ENCODE measurements around the gene PNMA1. TPM values are rescaled to one million over a fixed set of nuclear protein-coding genes. Genes with fewer than 3 reads are reported as not detected.

The PNMA1 gene
- polyA plus RNA-seq, 1 donor from 2014 or later, result 205 TPM

DNA sequence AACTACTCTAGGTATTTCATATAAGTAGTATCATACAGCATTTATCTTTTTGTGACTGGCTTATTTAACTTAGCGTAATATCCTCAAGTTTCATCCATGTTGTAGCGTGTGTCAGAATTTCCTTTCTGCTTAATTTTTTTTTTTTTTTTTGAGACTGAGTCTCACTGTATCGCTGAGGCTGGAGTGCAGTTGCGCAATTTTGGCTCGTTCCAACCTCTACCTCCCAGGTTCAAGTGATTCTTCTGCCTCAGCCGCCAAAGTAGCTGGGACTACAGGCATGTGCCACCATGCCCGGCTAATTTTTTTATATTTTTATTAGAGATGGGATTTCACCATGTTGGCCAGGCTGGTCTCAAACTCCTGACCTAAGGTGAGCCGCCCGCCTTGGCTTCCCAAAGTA, 28.9 kb downstream of the PNMA1 start:
- TF ChIP-seq EP300 (conservative IDR thresholded peaks at IDR 0.05; ENCODE audit: poor library complexity, severe bottlenecking), result no peak
- no peak overlapping the region for H2AFZ ChIP-seq (ENCODE audit: low read depth, low read length)
- no peak overlapping the region for H3K4me3 ChIP-seq (ENCODE audit: low read length)
- H3K79me2 ChIP-seq (replicated peaks; ENCODE audit: insufficient read depth, low read length), result no peaks in the 10 kb centered on the region
- H4K20me1 ChIP-seq (ENCODE audit: insufficient read depth), result no peaks in the 10 kb centered on the region
- no peak overlapping the region for H3K9ac ChIP-seq (ENCODE audit: low read length)
- H3K36me3 ChIP-seq (ENCODE audit: insufficient read depth, low read length), result no peaks in the 10 kb centered on the region
- no peak overlapping the region for H3K27ac ChIP-seq (ENCODE audit: low read length)
- H3K27me3 ChIP-seq (ENCODE audit: insufficient read depth, low read depth, low read length), result no peaks in the 10 kb centered on the region
- H3K4me2 ChIP-seq (ENCODE audit: low read length), result no peak overlapping the region
- no peaks in the 10 kb centered on the region for H3F3A ChIP-seq (ENCODE audit: insufficient read depth, low read length, poor library complexity, severe bottlenecking)
- no peaks in the 10 kb centered on the region for H3K9me2 ChIP-seq (ENCODE audit: insufficient read depth, low read length)
- H3K9me3 ChIP-seq (ENCODE audit: low read length), result no peaks in the 10 kb centered on the region

DNA sequence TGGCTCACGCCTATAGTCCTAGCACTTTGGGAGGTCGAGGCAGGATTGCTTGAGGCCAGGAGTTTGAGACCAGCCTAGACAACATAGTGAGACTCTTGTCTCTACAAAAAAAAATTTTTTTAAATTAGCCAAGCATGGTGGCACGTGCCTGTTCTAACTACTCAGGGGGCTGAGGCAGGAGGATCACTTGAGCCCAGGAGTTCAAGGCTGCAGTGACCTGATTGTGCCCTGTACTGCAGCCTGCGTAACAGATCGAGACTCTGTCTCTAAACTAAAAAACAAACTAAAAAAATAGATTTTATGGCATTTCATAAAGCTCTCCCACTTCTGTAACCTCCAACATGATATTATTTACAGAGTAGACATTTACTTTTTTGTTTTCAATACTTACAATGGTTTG, 29.6 kb downstream of the PNMA1 start:
- no peaks in the 10 kb centered on the region for H3F3A ChIP-seq (ENCODE audit: insufficient read depth, low read length, poor library complexity, severe bottlenecking)
- no peaks in the 10 kb centered on the region for H4K20me1 ChIP-seq (ENCODE audit: insufficient read depth)
- no peaks in the 10 kb centered on the region for H3K9me2 ChIP-seq (ENCODE audit: insufficient read depth, low read length)
- no peak overlapping the region for H3K27ac ChIP-seq (ENCODE audit: low read length)
- H3K36me3 ChIP-seq (ENCODE audit: insufficient read depth, low read length), result no peaks in the 10 kb centered on the region
- H3K9me3 ChIP-seq (ENCODE audit: low read length), result no peaks in the 10 kb centered on the region
- no peak overlapping the region for H3K9ac ChIP-seq (ENCODE audit: low read length)
- no peak overlapping the region for H2AFZ ChIP-seq (ENCODE audit: low read depth, low read length)
- no peaks in the 10 kb centered on the region for H3K79me2 ChIP-seq (replicated peaks; ENCODE audit: insufficient read depth, low read length)
- no peak overlapping the region for H3K4me3 ChIP-seq (ENCODE audit: low read length)
- no peaks in the 10 kb centered on the region for H3K27me3 ChIP-seq (ENCODE audit: insufficient read depth, low read depth, low read length)
- H3K4me2 ChIP-seq (ENCODE audit: low read length), result no peak overlapping the region
- no peak for TF ChIP-seq EP300 (conservative IDR thresholded peaks at IDR 0.05; ENCODE audit: poor library complexity, severe bottlenecking)
- no peak for TF ChIP-seq EZH2 (IDR thresholded peaks at IDR 0.05; ENCODE audit: borderline replicate concordance, insufficient read depth, low read length, poor library complexity, severe bottlenecking)
- no peak for TF ChIP-seq SMC3 (conservative IDR thresholded peaks at IDR 0.05; ENCODE audit: poor library complexity)
- TF ChIP-seq, protein P1, sequence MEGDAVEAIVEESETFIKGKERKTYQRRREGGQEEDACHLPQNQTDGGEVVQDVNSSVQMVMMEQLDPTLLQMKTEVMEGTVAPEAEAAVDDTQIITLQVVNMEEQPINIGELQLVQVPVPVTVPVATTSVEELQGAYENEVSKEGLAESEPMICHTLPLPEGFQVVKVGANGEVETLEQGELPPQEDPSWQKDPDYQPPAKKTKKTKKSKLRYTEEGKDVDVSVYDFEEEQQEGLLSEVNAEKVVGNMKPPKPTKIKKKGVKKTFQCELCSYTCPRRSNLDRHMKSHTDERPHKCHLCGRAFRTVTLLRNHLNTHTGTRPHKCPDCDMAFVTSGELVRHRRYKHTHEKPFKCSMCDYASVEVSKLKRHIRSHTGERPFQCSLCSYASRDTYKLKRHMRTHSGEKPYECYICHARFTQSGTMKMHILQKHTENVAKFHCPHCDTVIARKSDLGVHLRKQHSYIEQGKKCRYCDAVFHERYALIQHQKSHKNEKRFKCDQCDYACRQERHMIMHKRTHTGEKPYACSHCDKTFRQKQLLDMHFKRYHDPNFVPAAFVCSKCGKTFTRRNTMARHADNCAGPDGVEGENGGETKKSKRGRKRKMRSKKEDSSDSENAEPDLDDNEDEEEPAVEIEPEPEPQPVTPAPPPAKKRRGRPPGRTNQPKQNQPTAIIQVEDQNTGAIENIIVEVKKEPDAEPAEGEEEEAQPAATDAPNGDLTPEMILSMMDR (IDR thresholded peaks at IDR 0.05; ENCODE audit: poor library complexity, severe bottlenecking), result no peak
- no peak for TF ChIP-seq RAD21 (conservative IDR thresholded peaks at IDR 0.05)
- TF ChIP-seq TAF1 (IDR thresholded peaks at IDR 0.05; ENCODE audit: low read depth), result no peak
- no peak for TF ChIP-seq POLR2AphosphoS5 (IDR thresholded peaks at IDR 0.05)
- no peak for TF ChIP-seq MXI1 (conservative IDR thresholded peaks at IDR 0.05; ENCODE audit: poor library complexity, severe bottlenecking)
- TF ChIP-seq, protein P2, sequence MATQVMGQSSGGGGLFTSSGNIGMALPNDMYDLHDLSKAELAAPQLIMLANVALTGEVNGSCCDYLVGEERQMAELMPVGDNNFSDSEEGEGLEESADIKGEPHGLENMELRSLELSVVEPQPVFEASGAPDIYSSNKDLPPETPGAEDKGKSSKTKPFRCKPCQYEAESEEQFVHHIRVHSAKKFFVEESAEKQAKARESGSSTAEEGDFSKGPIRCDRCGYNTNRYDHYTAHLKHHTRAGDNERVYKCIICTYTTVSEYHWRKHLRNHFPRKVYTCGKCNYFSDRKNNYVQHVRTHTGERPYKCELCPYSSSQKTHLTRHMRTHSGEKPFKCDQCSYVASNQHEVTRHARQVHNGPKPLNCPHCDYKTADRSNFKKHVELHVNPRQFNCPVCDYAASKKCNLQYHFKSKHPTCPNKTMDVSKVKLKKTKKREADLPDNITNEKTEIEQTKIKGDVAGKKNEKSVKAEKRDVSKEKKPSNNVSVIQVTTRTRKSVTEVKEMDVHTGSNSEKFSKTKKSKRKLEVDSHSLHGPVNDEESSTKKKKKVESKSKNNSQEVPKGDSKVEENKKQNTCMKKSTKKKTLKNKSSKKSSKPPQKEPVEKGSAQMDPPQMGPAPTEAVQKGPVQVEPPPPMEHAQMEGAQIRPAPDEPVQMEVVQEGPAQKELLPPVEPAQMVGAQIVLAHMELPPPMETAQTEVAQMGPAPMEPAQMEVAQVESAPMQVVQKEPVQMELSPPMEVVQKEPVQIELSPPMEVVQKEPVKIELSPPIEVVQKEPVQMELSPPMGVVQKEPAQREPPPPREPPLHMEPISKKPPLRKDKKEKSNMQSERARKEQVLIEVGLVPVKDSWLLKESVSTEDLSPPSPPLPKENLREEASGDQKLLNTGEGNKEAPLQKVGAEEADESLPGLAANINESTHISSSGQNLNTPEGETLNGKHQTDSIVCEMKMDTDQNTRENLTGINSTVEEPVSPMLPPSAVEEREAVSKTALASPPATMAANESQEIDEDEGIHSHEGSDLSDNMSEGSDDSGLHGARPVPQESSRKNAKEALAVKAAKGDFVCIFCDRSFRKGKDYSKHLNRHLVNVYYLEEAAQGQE (IDR thresholded peaks at IDR 0.05; ENCODE audit: borderline replicate concordance), result no peak

DNA sequence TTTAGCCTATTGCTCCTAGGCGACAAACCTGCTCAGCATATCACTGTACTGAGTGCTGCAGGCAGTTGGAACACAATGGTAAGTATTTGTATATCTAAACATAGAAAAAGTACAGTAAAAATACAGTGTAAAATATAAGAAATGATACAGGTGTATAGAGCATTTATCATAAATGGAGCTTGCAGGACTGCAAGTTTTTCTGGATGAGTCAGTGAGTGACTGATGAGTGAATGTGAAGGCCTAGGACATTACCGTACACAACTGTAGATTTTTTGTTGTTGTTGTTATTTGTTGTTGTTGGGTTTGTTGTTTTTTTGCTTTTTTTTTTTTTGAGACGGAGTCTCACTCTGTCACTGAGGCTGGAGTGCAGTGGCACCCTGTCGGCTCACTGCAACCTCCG, 33.4 kb downstream of the PNMA1 start:
- Histone ChIP-seq H3K4me2 (ENCODE audit: low read length) (no peak overlapping the region), H2AFZ (ENCODE audit: low read depth, low read length) (no peak overlapping the region), H4K20me1 (ENCODE audit: insufficient read depth) (no peaks in the 10 kb centered on the region), H3K27me3 (ENCODE audit: insufficient read depth, low read depth, low read length) (no peaks in the 10 kb centered on the region), H3K9ac (ENCODE audit: low read length) (no peak overlapping the region), H3F3A (ENCODE audit: insufficient read depth, low read length, poor library complexity, severe bottlenecking) (no peaks in the 10 kb centered on the region), H3K36me3 (ENCODE audit: insufficient read depth, low read length) (no peaks in the 10 kb centered on the region), H3K79me2 (replicated peaks; ENCODE audit: insufficient read depth, low read length) (no peaks in the 10 kb centered on the region), H3K9me2 (ENCODE audit: insufficient read depth, low read length) (no peaks in the 10 kb centered on the region), H3K9me3 (ENCODE audit: low read length) (no peaks in the 10 kb centered on the region), H3K4me3 (ENCODE audit: low read length) (no peak overlapping the region), H3K27ac (ENCODE audit: low read length) (no peak overlapping the region)
- no peak for TF ChIP-seq EZH2 (IDR thresholded peaks at IDR 0.05; ENCODE audit: borderline replicate concordance, insufficient read depth, low read length, poor library complexity, severe bottlenecking)
- TF ChIP-seq, protein P1 (IDR thresholded peaks at IDR 0.05; ENCODE audit: poor library complexity, severe bottlenecking), result no peak
- no peak for TF ChIP-seq POLR2AphosphoS5 (IDR thresholded peaks at IDR 0.05)
- no peak for TF ChIP-seq EP300 (conservative IDR thresholded peaks at IDR 0.05; ENCODE audit: poor library complexity, severe bottlenecking)
- TF ChIP-seq MXI1 (conservative IDR thresholded peaks at IDR 0.05; ENCODE audit: poor library complexity, severe bottlenecking), result no peak
- no peak for TF ChIP-seq TAF1 (IDR thresholded peaks at IDR 0.05; ENCODE audit: low read depth)
- no peak for TF ChIP-seq SMC3 (conservative IDR thresholded peaks at IDR 0.05; ENCODE audit: poor library complexity)
- TF ChIP-seq RAD21 (conservative IDR thresholded peaks at IDR 0.05), result no peak
- TF ChIP-seq, protein P2 (IDR thresholded peaks at IDR 0.05; ENCODE audit: borderline replicate concordance), result no peak
